T-cell (primary cell): ENCODE results near the gene KDM6A. TPM values are rescaled to one million over a fixed set of nuclear protein-coding genes. Genes with fewer than 3 reads are reported as not detected.

Source experiments
- ATAC-seq, 4 experiments: fragments of 200-7000 bp in 3 of 4; fragments of 150-1000 bp in 1 of 4; cut with Tn5 transposase; replicated peaks in 1 of 4; 1 replicate in 3 of 4; 2 replicates in 1 of 4; pipeline ENCODE4 v1.10.0; 2021; ENCODE audit warnings: moderate library complexity in 3 of 4, mild to moderate bottlenecking in 2 of 4, moderate number of reproducible peaks in 1 of 4
- CTCF ChIA-PET, 2 donors: fragments of 300-600 bp; sonication (Branson Sonifier 250); formaldehyde crosslinking; loops; one replicate each; lab custom pipeline; 2022; ENCODE audit warnings: antibody characterized with exemption in 2 of 2; lab: Charles Lee
- POLR2A ChIA-PET, 2 donors: fragments of 300-600 bp; sonication (Branson Sonifier 250); formaldehyde crosslinking; loops; one replicate each; lab custom pipeline; 2022; ENCODE audit warnings: antibody characterized with exemption in 2 of 2; lab: Charles Lee
- DNase-seq, 35 experiments: peaks; one replicate each; pipeline versions ENCODE4 v3.0.0 to v3.0.0-alpha.2; 2013 to 2023
- H3K27ac ChIP-seq: one replicate; pipeline ENCODE4 v1.5.1; 2013; ENCODE audit warnings: low read length
- H3K27me3 ChIP-seq, 2 experiments: replicated peaks in 1 of 2; 1 replicate in 1 of 2; 2 replicates in 1 of 2; pipeline versions ENCODE4 v1.6.1 to v1.7.0; 2013; ENCODE audit warnings: low read length in 1 of 2, mixed read lengths in 1 of 2; ENCODE audit not compliant: control insufficient read depth in 2 of 2, insufficient read depth in 2 of 2; ENCODE audit errors: extremely low read depth in 1 of 2
- H3K36me3 ChIP-seq, 2 donors: 1 replicate in 1 of 2; 2 replicates in 1 of 2; pipeline versions ENCODE4 v1.6.1 to v1.7.0; 2013; ENCODE audit warnings: low read length in 1 of 2; ENCODE audit not compliant: control insufficient read depth in 2 of 2, insufficient read depth in 1 of 2; ENCODE audit errors: extremely low read depth in 1 of 2
- H3K4me1 ChIP-seq, 2 experiments: 1 replicate in 1 of 2; 2 replicates in 1 of 2; pipeline versions ENCODE4 v1.6.1 to v1.7.0; 2013; ENCODE audit warnings: low read length in 2 of 2, mixed read lengths in 1 of 2; ENCODE audit not compliant: insufficient read depth in 2 of 2, control insufficient read depth in 1 of 2; ENCODE audit errors: extremely low read depth in 1 of 2
- H3K4me3 ChIP-seq, 2 donors: 1 replicate in 1 of 2; 2 replicates in 1 of 2; pipeline versions ENCODE4 v1.5.1 to v1.7.0; 2013; ENCODE audit warnings: mild to moderate bottlenecking in 2 of 2, low read length in 1 of 2, moderate library complexity in 1 of 2; ENCODE audit not compliant: control insufficient read depth in 1 of 2; ENCODE audit errors: extremely low read depth in 1 of 2
- H3K9me3 ChIP-seq: 2 replicates; pipeline ENCODE4 v1.7.0; 2013
- H3K27ac Mint-ChIP-seq, 2 donors: one replicate each; pipeline ENCODE4 v1.8.0; 2020 to 2021; ENCODE audit warnings: mild to moderate bottlenecking in 2 of 2, mixed read lengths in 2 of 2
- H3K27me3 Mint-ChIP-seq, 2 donors: one replicate each; pipeline ENCODE4 v1.8.0; 2021 to 2022; ENCODE audit warnings: mixed read lengths in 2 of 2
- H3K36me3 Mint-ChIP-seq: one replicate; pipeline ENCODE4 v1.8.0; 2021; ENCODE audit warnings: mixed read lengths
- H3K4me1 Mint-ChIP-seq, 3 donors: one replicate each; pipeline ENCODE4 v1.8.0; 2020 to 2022; ENCODE audit warnings: mixed read lengths in 3 of 3, mild to moderate bottlenecking in 1 of 3
- H3K4me3 Mint-ChIP-seq, 3 donors: one replicate each; pipeline ENCODE4 v1.8.0; 2020 to 2022; ENCODE audit warnings: mild to moderate bottlenecking in 3 of 3, mixed read lengths in 3 of 3, moderate library complexity in 3 of 3
- H3K9me3 Mint-ChIP-seq, 3 donors: one replicate each; pipeline ENCODE4 v1.8.0; 2020 to 2022; ENCODE audit warnings: mixed read lengths in 3 of 3
- WGBS: methylation state at CpG from one replicate; pipeline ENCODE4 v1.1.5; 2013; ENCODE audit warnings: missing lambda C conversion rate; ENCODE audit not compliant: insufficient coverage; 5-methylcytosine and 5-hydroxymethylcytosine counted together
- total RNA-seq, 35 experiments: library from RNA in 6 of 35; stranded (reverse) in 6 of 35; fragments of 120-200 nt in 1 of 35; gene quantifications; one replicate each; pipeline versions ENCODE4 v1.2.1 to v1.2.4 and lab custom pipeline; 2013 to 2026

KDM6A gene
- total RNA-seq, 5 donors from 2014 or later (not counting 1 experiment from before 2014, with no cell fraction given) = 37.1 to 97.3 (median 55.7) TPM

- H3K4me1 ChIP-seq = peaks cover 5 to 32% of the 10 kb centered on the region in 2 experiments
- ChIA-PET POLR2A (interaction anchor here (0.6 to 1.0 kb wide), 6 partner anchors 14 to 854 kb away, joined by 3 to 4 read pairs (median 3); no protein-coding TSS in a partner anchor), CTCF (interaction anchor here (0.6 to 1.0 kb wide), 4 partner anchors 18 to 197 kb away, joined by 3 to 4 read pairs (median 3); no protein-coding TSS in a partner anchor)
- ATAC-seq (peak; percentile 19 to 35 (median 24)), DNase-seq (peak; percentile 16 to 71 (median 41))
- WGBS = under 1% methylated on average over 68 of the region's 99 CpGs
- Mint-ChIP-seq H3K4me1 (peaks cover 34 to 54% (median 44%) of the 10 kb centered on the region in 3 donors), H3K9me3 (no peaks in the 10 kb centered on the region), H3K27me3 (no peaks in the 10 kb centered on the region), H3K27ac (peak overlapping the region; percentile 96 to 98), H3K4me3 (peak overlapping the region; percentile 94 to 98 (median 96)), H3K36me3 (no peaks in the 10 kb centered on the region)
- no peaks in the 10 kb centered on the region for H3K36me3 ChIP-seq
- peak overlapping the region; percentile 86 to 95 for H3K4me3 ChIP-seq
- H3K9me3 ChIP-seq = no peaks in the 10 kb centered on the region
- no peaks in the 10 kb centered on the region for H3K27me3 ChIP-seq
- H3K27ac ChIP-seq = peak overlapping the region; percentile 91
Measured at GRCh38 chrX:44873415-44874276, 658 bp downstream of the KDM6A start.

GRCh38 chrX:44874420-44875184 lies 1.6 kb downstream of the KDM6A start:
- 0% methylated on average over 2 of the region's 14 CpGs for WGBS
- peak overlapping the region; percentile 91 for H3K27ac ChIP-seq
- CTCF ChIA-PET = interaction anchor here (0.6 to 1.1 kb wide), 7 partner anchors 13 to 1945 kb away, joined by 3 to 4 read pairs (median 3); no protein-coding TSS in a partner anchor

GRCh38 chrX:44875185-44875489 lies 2.1 kb downstream of the KDM6A start:
- no peak for DNase-seq
- Histone ChIP-seq H3K27ac (peak overlapping the region; percentile 41), H3K4me1 (peaks cover 8 to 32% of the 10 kb centered on the region in 2 experiments), H3K4me3 (peak overlapping the region; percentile 86 to 95), H3K9me3 (no peaks in the 10 kb centered on the region), H3K27me3 (no peaks in the 10 kb centered on the region), H3K36me3 (no peaks in the 10 kb centered on the region)
- Mint-ChIP-seq H3K36me3 (no peaks in the 10 kb centered on the region), H3K27me3 (no peaks in the 10 kb centered on the region), H3K4me1 (peaks cover 42 to 58% (median 51%) of the 10 kb centered on the region in 3 donors), H3K9me3 (no peaks in the 10 kb centered on the region), H3K27ac (peak overlapping the region; percentile 96 to 98), H3K4me3 (peak overlapping the region; percentile 94 to 98 (median 96))
- WGBS = no CpG with 5 or more reads among the region's 5 CpGs
- ChIA-PET POLR2A (interaction anchor here (0.6 kb wide), 3 partner anchors 9 to 38 kb away, joined by 3 to 7 read pairs (median 3); no protein-coding TSS in a partner anchor), CTCF (interaction anchor here (0.6 to 1.1 kb wide), 5 partner anchors 12 to 1946 kb away, joined by 3 read pairs; no protein-coding TSS in a partner anchor)
- no peak for ATAC-seq

More at GRCh38 chrX:44874420-44875184, 1.6 kb downstream of the KDM6A start:
- H3K27me3 Mint-ChIP-seq = no peaks in the 10 kb centered on the region
- Histone ChIP-seq H3K27me3 (no peaks in the 10 kb centered on the region), H3K4me3 (peak overlapping the region; percentile 86 to 95), H3K9me3 (no peaks in the 10 kb centered on the region), H3K4me1 (peaks cover 8 to 32% of the 10 kb centered on the region in 2 experiments), H3K36me3 (no peaks in the 10 kb centered on the region)
- peak overlapping the region; percentile 96 to 98 for H3K27ac Mint-ChIP-seq
- H3K9me3 Mint-ChIP-seq = no peaks in the 10 kb centered on the region
- H3K36me3 Mint-ChIP-seq = no peaks in the 10 kb centered on the region
- ATAC-seq (no peak), DNase-seq (peak in 25 of 35 experiments; percentile 2 to 55 (median 16))
- POLR2A ChIA-PET = interaction anchor here (0.6 to 0.7 kb wide), 5 partner anchors 8 to 204 kb away, joined by 3 to 7 read pairs (median 3); no protein-coding TSS in a partner anchor
- peaks cover 41 to 57% (median 51%) of the 10 kb centered on the region in 3 donors for H3K4me1 Mint-ChIP-seq
- H3K4me3 Mint-ChIP-seq = peak overlapping the region; percentile 94 to 98 (median 96)

GRCh38 chrX:44876086-44876485 lies 3.1 kb downstream of the KDM6A start:
- Histone ChIP-seq H3K27ac (no peak overlapping the region), H3K27me3 (no peaks in the 10 kb centered on the region), H3K9me3 (no peaks in the 10 kb centered on the region), H3K36me3 (no peaks in the 10 kb centered on the region), H3K4me3 (no peak overlapping the region), H3K4me1 (peaks cover 11 to 32% of the 10 kb centered on the region in 2 experiments)
- Mint-ChIP-seq H3K36me3 (no peaks in the 10 kb centered on the region), H3K9me3 (no peaks in the 10 kb centered on the region), H3K4me1 (peaks cover 47 to 65% (median 56%) of the 10 kb centered on the region in 3 donors), H3K4me3 (peak overlapping the region; percentile 66 to 98 (median 96)), H3K27ac (peak overlapping the region; percentile 44 to 59), H3K27me3 (no peaks in the 10 kb centered on the region)
- ATAC-seq (no peak), DNase-seq (no peak)
- ChIA-PET POLR2A (interaction anchor here in 1 of 2 donors (0.6 to 0.7 kb wide), 2 partner anchors 23 to 198 kb away, joined by 3 to 4 read pairs; no protein-coding TSS in a partner anchor), CTCF (no interaction called here)
- no CpG with 5 or more reads among the region's 4 CpGs for WGBS

- Histone ChIP-seq H3K4me1 (peaks cover 12 to 28% of the 10 kb centered on the region in 2 experiments), H3K27ac (no peak overlapping the region), H3K4me3 (no peak overlapping the region), H3K27me3 (no peaks in the 10 kb centered on the region), H3K36me3 (no peaks in the 10 kb centered on the region), H3K9me3 (no peaks in the 10 kb centered on the region)
- peak overlapping the region in 2 of 3 donors; percentile 6 to 96 for H3K4me3 Mint-ChIP-seq
- ATAC-seq = no peak
- no CpG with 5 or more reads among the region's 19 CpGs for WGBS
- CTCF ChIA-PET = no interaction called here
- H3K27me3 Mint-ChIP-seq = no peaks in the 10 kb centered on the region
- POLR2A ChIA-PET = interaction anchor here in 1 of 2 donors (0.6 to 0.7 kb wide), 2 partner anchors 22 to 198 kb away, joined by 3 to 4 read pairs; no protein-coding TSS in a partner anchor
- H3K36me3 Mint-ChIP-seq = no peaks in the 10 kb centered on the region
- H3K4me1 Mint-ChIP-seq = peaks cover 49 to 66% (median 57%) of the 10 kb centered on the region in 3 donors
- DNase-seq = no peak
- H3K9me3 Mint-ChIP-seq = no peaks in the 10 kb centered on the region
- H3K27ac Mint-ChIP-seq = no peak overlapping the region
Measured at GRCh38 chrX:44876767-44877166, 3.8 kb downstream of the KDM6A start.
